ENCODE measurements around the gene KCNJ14.

KCNJ14 gene

GRCh38 chr19:48451624-48452023 is 3.8 kb upstream of the KCNJ14 start:
- Histone ChIP-seq H3K36me3 (peaks cover 54 to 98% (median 77%) of the 10 kb centered on the region in 3 donors), H3K4me3 (no peak overlapping the region), H3K27ac (no peak overlapping the region), H3K4me1 (peaks cover 0 to under 1% (median under 1%) of the 10 kb centered on the region in 4 donors), H3K27me3 (no peaks in the 10 kb centered on the region), H3K9me3 (no peaks in the 10 kb centered on the region)
- TF ChIP-seq CTCF (IDR thresholded peaks at IDR 0.05), result no peak
- DNase-seq, result no peak
- intact Hi-C loops (cut with DNase I; ENCODE audit: low total_unique reads), result no loop called here

- intact Hi-C loops (cut with DNase I; ENCODE audit: low total_unique reads), result no loop called here
- DNase-seq, result no peak
- Histone ChIP-seq H3K27ac (no peak overlapping the region), H3K9me3 (no peaks in the 10 kb centered on the region), H3K4me1 (no peaks in the 10 kb centered on the region), H3K27me3 (no peaks in the 10 kb centered on the region), H3K4me3 (no peak overlapping the region), H3K36me3 (peaks cover 50 to 97% (median 72%) of the 10 kb centered on the region in 3 donors)
- TF ChIP-seq CTCF (IDR thresholded peaks at IDR 0.05), result no peak
These were observed 2.8 kb upstream of the KCNJ14 start for GRCh38 chr19:48452289-48453190.

- no peak overlapping the region for H3K4me3 ChIP-seq
- intact Hi-C loops (cut with DNase I; ENCODE audit: low total_unique reads), result no loop called here
- no peak for TF ChIP-seq CTCF (IDR thresholded peaks at IDR 0.05)
- H3K9me3 ChIP-seq, result no peaks in the 10 kb centered on the region
- H3K27me3 ChIP-seq, result no peaks in the 10 kb centered on the region
- DNase-seq, result no peak
- H3K27ac ChIP-seq, result no peak overlapping the region
- H3K4me1 ChIP-seq, result no peaks in the 10 kb centered on the region
- peaks cover 44 to 80% (median 60%) of the 10 kb centered on the region in 3 donors for H3K36me3 ChIP-seq
These were observed 1.1 kb upstream of the KCNJ14 start for GRCh38 chr19:48454150-48454730.

DNA sequence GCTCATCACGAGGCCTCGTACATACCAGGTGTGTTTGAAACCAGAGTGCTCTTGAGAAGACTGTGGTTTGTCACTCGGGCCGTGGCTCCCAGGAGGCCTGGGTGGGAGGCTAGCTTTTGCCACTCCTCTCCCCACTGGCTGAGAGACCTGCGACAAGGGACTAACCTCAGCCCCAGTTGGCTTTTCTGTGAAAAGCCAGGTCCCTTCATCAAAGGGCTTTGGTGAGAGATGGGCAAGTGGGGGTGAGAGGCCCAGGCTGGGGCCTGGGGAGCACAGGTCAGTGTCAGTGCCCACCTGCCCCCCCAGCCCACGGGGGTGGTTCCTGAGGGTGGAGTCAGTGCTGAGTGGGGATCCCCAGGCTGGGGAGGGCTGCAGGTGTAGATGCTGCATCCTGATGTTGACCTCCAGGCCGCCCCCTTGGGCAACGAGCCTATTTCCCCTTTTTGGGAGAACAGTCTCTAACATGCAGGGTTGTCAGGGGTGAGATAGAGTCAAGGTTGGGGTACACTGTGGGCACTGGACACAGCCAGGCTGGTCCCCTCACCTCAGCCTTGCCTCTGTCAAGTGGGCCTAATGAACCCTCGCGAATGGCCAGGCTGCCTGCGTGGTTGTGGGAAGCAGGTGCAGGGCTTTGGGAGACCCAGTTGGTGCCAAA is 661 bp downstream of the KCNJ14 start:
- intact Hi-C loops (cut with DNase I; ENCODE audit: low total_unique reads), result no loop called here
- TF ChIP-seq CTCF (IDR thresholded peaks at IDR 0.05), result no peak
- H3K27ac ChIP-seq, result no peak overlapping the region
- no peaks in the 10 kb centered on the region for H3K9me3 ChIP-seq
- peaks cover 26 to 62% (median 42%) of the 10 kb centered on the region in 3 donors for H3K36me3 ChIP-seq
- no peaks in the 10 kb centered on the region for H3K27me3 ChIP-seq
- no peak overlapping the region for H3K4me3 ChIP-seq
- DNase-seq, result no peak
- no peaks in the 10 kb centered on the region for H3K4me1 ChIP-seq

- H3K27me3 ChIP-seq, result no peaks in the 10 kb centered on the region
- TF ChIP-seq CTCF (IDR thresholded peaks at IDR 0.05), result no peak
- DNase-seq, result no peak
- H3K27ac ChIP-seq, result no peak overlapping the region
- no peaks in the 10 kb centered on the region for H3K4me1 ChIP-seq
- H3K4me3 ChIP-seq, result no peak overlapping the region
- peaks cover 19 to 56% (median 34%) of the 10 kb centered on the region in 3 donors for H3K36me3 ChIP-seq
- intact Hi-C loops (cut with DNase I; ENCODE audit: low total_unique reads), result no loop called here
- H3K9me3 ChIP-seq, result no peaks in the 10 kb centered on the region
These were observed 1.5 kb downstream of the KCNJ14 start for GRCh38 chr19:48456864-48457263.

Measured in tibial artery (tissue), 4 donors.